Urinary bladder (tissue), 4 donors: Measurements from ENCODE around the gene GNG7. TPM values are rescaled to one million over a fixed set of nuclear protein-coding genes. Genes with fewer than 3 reads are reported as not detected.
"Not testable (repeated sequence)": the region's sequence is repeated elsewhere in the genome, so short reads cannot be mapped to it uniquely, and the experiment has no call there.

ENCODE experiments used
- DNase-seq: peaks from one replicate; pipeline ENCODE4 v3.0.0-alpha.2; 2015; ENCODE audit errors: extremely low spot score
- H3K27ac ChIP-seq: one replicate; pipeline ENCODE4 v1.5.1; 2013; ENCODE audit warnings: low read depth, mild to moderate bottlenecking, moderate library complexity
- H3K36me3 ChIP-seq: one replicate; pipeline ENCODE4 v1.6.1; 2013; ENCODE audit warnings: mild to moderate bottlenecking, moderate library complexity; ENCODE audit not compliant: insufficient read depth
- H3K4me1 ChIP-seq: one replicate; pipeline ENCODE4 v1.6.1; 2013; ENCODE audit warnings: mild to moderate bottlenecking, moderate library complexity; ENCODE audit not compliant: insufficient read depth
- H3K4me3 ChIP-seq: one replicate; pipeline ENCODE4 v1.5.1; 2013; ENCODE audit warnings: low read depth, low read length
- WGBS: extraction: QIAGEN DNeasy Blood & Tissue Kit; methylation state at CpG from one replicate; pipeline ENCODE4 v1.1.7; 2013; 5-methylcytosine and 5-hydroxymethylcytosine counted together
- polyA plus RNA-seq: library from polyadenylated mRNA; stranded (reverse); fragments of 200-250 nt; gene quantifications from one replicate; pipeline ENCODE4 v1.2.3, GENCODE V29; 2013
- total RNA-seq: library from RNA; depleted of rRNA; stranded (reverse); fragments of >200 nt; gene quantifications from one replicate; pipeline ENCODE4 v1.2.3, GENCODE V29; 2014
- donor health status: healthy with polysubstance abuse.
- donor health status: healthy.

The GNG7 gene
- total and polyA plus RNA-seq, 2 donors, result 2.8 to 13.9 TPM

DNA sequence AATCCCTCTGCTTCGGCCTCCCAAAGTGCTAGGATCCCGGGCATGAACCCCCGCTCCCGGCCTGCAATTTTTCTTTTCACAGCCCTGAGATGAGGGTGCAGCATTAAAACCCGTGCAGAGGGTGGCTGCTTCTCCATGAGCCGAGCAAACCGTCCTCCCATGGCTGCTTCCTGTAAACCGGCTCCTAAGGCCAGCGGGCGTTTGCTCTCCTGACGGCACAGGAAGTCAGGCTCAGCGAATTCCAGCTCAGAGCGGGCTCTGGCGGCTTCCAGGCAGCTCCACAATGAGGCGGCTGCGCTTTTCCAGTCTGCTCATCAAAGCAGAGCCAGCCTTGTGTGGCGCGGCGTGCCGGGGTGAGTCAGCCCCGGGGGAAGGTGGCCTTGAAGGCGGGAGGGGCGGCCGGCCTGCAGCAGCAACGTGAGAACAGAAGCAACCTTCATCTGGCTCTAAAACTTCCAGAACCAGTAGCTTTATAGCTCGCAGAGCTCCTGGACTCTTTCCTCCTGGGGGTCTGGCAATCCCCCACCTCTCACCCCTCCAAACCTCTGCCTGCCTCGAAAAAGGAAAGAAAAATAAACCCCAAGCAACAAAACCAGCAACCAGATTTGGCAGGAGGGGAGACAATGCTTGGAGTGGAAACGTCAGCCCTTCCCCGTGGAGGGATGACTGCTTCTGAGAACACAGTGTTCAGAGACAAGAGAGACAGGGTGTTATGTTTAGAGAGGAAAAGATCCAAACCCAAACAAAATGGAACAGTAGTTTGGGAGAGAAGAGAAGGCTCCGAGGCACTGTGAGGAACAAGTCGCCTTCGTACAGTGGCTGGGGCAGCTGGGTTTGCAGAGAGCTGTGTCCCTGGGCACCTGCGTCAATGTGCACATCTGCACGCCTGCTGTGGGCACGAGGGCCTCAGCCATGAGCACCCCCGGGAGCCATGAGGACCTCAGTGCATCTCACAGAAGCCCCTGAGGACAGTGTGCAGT, 158.7 kb downstream of the GNG7 start:
- 11% methylated on average over 36 of the region's 36 CpGs for WGBS
- H3K4me3 ChIP-seq, result no peak overlapping the region

DNA sequence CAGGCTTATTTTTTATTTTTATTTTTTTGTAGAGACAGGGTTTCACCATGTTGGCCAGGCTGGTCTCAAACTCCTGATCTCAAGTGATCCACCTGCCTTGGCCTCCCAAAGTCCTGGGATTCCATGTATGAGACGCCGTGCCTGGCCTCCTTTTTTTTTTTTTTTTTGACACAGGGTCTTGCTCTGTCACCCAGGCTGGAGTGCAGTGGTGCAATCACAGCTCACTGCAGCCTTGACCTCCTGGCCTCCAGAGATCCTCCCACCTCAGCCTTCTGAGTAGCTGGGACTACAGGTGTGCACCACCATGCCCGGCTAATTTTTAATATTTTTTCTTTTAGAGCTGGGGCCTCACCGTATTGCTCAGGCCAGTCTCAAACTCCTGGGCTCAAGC, 159.4 kb downstream of the GNG7 start:
- not testable (repeated sequence) for H3K27ac ChIP-seq, H3K36me3 ChIP-seq, DNase-seq, H3K4me1 ChIP-seq, H3K4me3 ChIP-seq
- 30% methylated on average over 4 of the region's 4 CpGs for WGBS

More for the DNA sequence above, 158.7 kb downstream of the GNG7 start:
- H3K27ac ChIP-seq, result peak overlapping the region; percentile 66
- peak; percentile 81 for DNase-seq
- no peaks in the 10 kb centered on the region for H3K4me1 ChIP-seq
- H3K36me3 ChIP-seq, result no peaks in the 10 kb centered on the region

DNA sequence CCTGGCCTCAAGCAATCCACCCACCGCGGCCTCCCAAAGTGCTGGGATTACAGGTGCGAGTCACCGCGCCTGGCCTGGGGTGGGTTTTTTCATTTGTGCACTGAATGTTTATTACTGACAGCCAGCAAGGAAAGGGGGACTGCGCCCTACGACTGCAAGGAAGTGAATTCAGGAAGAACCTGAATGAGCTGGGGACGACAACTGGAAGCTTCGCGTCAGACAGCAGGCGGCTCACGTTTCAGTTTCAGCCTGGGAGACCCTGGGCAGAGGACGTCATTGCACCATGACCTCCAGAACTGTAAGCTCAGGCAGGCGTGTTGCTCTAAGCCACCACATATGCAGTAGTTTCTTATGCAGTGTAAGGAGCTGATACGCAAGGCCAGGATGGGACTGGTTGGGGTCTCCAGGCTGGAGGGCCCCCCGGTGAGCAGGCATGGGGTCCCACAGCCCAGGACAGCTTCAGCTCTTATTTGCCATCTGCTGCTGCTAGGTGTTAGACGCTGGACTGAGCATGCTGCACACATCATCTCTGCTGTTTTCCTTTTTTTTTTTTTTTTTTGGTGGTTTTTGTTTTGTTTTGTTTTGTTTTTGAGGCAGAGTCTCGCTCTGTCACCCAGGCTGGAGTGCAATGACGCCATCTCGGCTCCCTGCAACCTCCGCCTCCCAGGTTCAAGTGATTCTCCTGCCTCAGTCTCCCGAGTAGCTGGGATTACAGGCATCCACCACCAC, 160.0 kb downstream of the GNG7 start:
- Histone ChIP-seq H3K36me3 (no peaks in the 10 kb centered on the region), H3K4me3 (no peak overlapping the region), H3K27ac (no peak overlapping the region), H3K4me1 (no peaks in the 10 kb centered on the region)
- DNase-seq, result no peak
- WGBS, result 74% methylated on average over 22 of the region's 22 CpGs

DNA sequence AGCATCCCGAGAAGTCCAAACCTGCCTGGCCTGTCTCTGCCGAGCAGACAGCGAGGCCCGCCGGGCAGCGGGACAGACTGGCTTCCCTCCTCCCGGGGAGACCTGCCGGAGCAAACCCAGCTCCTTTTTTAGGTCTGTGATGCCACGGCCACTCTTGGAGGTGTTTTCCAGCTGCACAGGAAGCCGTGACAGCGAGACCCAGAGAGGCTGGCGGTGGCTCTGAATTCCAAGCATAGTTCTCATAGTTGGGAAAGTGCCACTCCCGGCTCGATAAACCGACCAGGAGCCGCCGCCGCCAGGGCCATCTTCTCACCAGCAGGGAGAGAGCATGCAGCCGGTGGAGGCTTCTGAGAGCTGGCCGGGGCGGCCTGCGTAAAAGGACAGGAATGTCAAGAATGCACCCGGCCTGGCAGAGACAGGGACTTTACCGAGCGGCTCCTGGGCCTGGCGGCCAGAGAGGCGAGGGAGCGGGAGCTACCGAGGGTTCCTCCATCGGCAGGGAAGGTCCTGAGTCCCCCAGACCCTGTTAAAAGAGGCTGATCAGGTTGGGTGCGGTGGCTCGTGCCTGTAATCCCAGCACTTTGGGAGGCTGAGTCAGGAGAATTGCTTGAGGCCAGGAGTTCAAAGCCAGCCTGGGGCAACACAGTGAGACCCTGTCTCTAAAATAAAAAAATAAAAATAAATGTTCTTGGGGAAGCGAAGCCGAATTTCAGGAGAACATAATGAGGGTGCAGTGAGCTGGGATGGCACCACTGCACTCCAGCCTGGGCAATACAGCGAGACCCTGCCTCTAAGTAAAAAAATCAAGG, 161.6 kb downstream of the GNG7 start:
- Histone ChIP-seq H3K4me1 (no peaks in the 10 kb centered on the region), H3K4me3 (no peak overlapping the region), H3K36me3 (no peaks in the 10 kb centered on the region), H3K27ac (peak overlapping the region; percentile 27)
- peak; percentile 72 for DNase-seq
- WGBS, result 21% methylated on average over 35 of the region's 35 CpGs

DNA sequence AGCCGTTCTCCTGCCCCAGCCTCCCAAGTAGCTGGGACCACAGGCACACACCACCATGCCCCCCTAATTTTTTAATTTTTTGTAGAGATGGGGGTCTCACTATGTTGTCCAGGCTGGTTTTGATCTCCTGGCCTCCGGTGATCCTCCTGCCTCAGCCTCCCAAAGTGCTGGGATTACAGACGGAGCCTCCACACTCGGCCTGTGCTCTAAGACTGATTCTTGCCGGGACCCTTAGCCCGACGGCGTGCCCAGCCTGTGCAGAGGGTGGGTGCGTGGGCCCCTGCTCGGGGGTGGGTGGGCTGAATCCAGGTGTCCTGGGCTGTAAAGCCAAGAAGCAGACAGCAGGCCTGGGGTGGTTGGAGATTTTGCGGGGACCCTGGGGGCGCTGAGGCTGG, 162.2 kb downstream of the GNG7 start:
- Histone ChIP-seq H3K27ac (peak overlapping the region; percentile 27), H3K4me1 (no peaks in the 10 kb centered on the region), H3K36me3 (no peaks in the 10 kb centered on the region), H3K4me3 (no peak overlapping the region)
- no peak for DNase-seq
- WGBS, result 73% methylated on average over 12 of the region's 12 CpGs

DNA sequence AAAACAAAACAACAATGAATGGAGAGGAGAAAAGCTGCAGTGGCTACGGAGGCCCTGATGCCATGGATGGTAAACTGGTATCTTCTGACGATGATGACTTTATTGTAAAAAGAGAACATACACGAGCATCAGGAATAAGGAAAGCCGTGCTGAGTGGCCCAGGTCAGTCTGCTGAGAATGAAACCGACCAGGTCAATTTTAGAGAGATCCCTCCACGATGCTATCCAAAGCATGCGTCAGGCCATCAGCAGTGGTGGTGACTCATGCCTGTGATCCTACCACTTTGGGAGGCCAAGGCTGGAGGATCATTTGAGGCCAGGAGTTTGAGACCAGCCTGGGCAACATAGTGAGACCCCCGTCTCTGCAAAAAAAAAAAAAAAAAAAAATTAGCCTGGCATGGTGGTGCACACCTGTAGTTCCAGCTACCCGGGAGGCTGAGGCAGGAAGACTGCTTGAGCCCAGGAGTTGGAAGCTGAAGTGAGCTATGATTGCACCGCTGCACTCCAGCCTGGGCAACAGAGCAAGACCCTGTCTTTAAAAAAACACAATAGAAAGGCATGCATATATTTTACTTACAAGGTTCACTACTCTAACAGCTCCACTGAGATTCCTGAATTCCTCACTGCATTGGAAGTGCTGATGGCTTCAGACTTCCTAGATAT, 164.3 kb downstream of the GNG7 start:
- H3K36me3 ChIP-seq, result no peaks in the 10 kb centered on the region
- 89% methylated on average over 10 of the region's 10 CpGs for WGBS
- no peaks in the 10 kb centered on the region for H3K4me1 ChIP-seq
- H3K27ac ChIP-seq, result no peak overlapping the region
- no peak for DNase-seq
- no peak overlapping the region for H3K4me3 ChIP-seq

DNA sequence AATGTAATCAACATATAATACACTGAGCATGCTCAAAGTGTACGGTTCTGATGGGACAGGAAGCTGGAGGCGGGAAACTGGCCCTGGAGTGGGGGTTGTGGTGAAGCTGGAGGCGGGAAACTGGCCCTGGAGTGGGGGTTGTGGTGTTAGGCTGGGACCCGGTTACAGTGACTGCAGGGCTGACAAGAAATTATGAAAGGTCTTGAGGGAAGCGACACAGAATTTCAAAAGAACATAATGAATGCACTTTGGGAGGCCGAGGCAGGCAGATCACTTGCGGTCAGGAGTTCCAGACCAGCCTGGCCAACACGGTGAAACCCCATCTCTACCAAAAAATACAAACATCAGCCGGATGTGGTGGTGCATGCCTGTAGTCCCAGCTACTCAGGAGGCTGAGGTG, 164.9 kb downstream of the GNG7 start:
- H3K27ac ChIP-seq, H3K36me3 ChIP-seq, H3K4me3 ChIP-seq, H3K4me1 ChIP-seq, DNase-seq: not testable (repeated sequence)
- WGBS, result 85% methylated on average over 9 of the region's 9 CpGs

DNA sequence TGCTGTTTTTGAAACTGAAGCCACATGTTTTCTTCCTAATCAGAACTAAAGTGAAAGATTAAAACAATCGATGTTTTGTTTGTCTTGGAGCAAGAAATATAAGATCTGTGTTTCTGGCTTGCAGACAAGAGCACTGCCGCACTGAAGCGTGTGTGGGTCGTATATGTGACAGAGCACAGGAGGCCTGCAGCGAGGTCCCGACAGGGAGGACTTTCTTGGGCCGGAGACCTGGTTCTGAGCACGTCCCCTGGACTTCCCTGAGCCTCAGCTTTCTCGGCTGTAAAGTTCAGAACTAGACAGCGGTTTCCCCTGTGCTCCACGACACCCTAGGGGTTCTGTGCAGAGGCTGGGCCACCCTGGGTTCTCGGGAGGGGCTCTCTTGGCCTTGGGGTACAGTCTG, 166.0 kb downstream of the GNG7 start:
- H3K4me3 ChIP-seq, result no peak overlapping the region

DNA sequence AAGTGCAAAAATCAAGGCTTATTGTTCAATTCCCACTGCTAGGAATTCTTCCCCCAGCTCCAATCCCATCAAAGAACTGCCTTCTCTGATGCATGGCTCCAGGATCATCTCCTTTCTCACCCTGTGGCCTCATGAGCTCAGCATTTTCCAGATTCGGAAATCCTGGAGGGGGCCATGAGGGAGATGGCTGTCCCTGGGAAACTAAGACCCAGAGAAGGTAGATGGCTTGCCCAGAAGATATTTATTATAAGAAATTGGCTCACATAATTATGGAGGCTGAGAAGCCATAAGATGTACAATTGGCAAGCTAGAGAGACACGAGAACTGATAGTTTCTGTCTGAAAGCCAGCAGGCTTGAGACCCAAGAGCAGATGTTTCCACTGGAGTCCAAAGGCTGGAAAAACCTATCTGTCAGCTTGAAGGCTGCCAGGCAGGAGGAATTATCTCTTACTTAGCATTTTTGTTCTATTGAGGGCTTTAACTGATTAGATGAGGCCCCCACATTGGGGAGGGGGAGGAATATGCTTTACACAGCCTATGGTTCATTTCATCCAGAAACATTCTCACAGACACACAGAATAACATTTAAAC, 168.0 kb downstream of the GNG7 start:
- H3K27ac ChIP-seq, result no peak overlapping the region
- no peaks in the 10 kb centered on the region for H3K4me1 ChIP-seq
- DNase-seq, result no peak
- 75% methylated on average over 2 of the region's 2 CpGs for WGBS
- H3K36me3 ChIP-seq, result no peaks in the 10 kb centered on the region
- no peak overlapping the region for H3K4me3 ChIP-seq

More for the DNA sequence above, 166.0 kb downstream of the GNG7 start:
- 64% methylated on average over 12 of the region's 12 CpGs for WGBS
- H3K36me3 ChIP-seq, result no peaks in the 10 kb centered on the region
- no peak for DNase-seq
- no peak overlapping the region for H3K27ac ChIP-seq
- H3K4me1 ChIP-seq, result no peaks in the 10 kb centered on the region

DNA sequence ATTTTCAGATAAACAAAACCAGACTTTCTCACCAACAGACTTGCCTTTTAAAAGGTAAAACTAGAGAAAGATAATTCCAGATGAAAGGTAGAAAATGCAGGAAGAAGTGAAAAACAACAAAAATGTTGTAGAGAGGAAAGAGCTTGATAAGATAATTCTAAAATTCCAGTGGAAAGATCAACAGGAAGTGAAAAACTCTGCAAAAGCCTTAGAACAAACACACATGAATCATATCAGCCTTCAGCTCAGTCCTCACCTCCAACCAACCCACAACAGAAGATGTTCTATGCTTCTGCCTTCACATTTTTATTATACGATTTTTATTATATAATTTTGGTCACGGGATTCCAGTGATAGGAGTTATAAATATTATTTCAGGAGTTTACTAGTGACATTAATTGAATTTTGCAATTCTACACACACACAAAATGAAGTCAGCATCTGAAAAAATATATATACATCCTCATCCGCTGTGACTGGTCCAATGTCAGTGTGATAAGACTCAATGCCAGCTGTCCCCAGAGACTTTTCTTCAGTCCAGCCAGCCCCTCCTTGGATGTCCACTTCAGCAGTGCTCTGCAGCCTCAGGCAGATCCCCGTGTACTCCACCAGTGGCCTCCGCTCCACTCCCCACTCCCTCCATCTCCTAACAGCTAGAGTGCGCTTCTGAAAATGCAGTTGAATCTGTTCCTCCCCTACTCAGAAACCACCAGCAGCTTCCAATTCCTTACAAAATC, 168.6 kb downstream of the GNG7 start:
- H3K4me3 ChIP-seq, result no peak overlapping the region
- no peaks in the 10 kb centered on the region for H3K4me1 ChIP-seq
- 73% methylated on average over 6 of the region's 6 CpGs for WGBS
- no peak for DNase-seq
- no peak overlapping the region for H3K27ac ChIP-seq
- H3K36me3 ChIP-seq, result no peaks in the 10 kb centered on the region

DNA sequence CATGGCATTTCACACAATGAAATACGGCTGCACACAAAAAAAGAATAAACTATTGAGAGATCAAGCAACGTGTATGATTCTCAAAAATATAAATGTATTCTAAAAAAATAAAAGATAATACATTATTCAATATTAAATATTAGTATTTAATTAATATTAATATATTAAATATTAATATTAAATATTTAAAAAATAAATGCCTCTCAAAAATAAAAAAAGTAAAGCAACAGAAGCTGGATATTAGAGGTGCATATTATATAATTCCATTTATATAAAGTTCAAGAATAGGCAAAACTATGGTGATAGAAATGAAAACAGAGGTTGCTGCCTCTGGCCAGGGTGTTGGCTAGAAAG, 169.4 kb downstream of the GNG7 start:
- Histone ChIP-seq H3K4me3 (no peak overlapping the region), H3K4me1 (no peaks in the 10 kb centered on the region), H3K27ac (no peak overlapping the region), H3K36me3 (no peaks in the 10 kb centered on the region)
- WGBS, result 41% methylated on average over 2 of the region's 2 CpGs
- no peak for DNase-seq

DNA sequence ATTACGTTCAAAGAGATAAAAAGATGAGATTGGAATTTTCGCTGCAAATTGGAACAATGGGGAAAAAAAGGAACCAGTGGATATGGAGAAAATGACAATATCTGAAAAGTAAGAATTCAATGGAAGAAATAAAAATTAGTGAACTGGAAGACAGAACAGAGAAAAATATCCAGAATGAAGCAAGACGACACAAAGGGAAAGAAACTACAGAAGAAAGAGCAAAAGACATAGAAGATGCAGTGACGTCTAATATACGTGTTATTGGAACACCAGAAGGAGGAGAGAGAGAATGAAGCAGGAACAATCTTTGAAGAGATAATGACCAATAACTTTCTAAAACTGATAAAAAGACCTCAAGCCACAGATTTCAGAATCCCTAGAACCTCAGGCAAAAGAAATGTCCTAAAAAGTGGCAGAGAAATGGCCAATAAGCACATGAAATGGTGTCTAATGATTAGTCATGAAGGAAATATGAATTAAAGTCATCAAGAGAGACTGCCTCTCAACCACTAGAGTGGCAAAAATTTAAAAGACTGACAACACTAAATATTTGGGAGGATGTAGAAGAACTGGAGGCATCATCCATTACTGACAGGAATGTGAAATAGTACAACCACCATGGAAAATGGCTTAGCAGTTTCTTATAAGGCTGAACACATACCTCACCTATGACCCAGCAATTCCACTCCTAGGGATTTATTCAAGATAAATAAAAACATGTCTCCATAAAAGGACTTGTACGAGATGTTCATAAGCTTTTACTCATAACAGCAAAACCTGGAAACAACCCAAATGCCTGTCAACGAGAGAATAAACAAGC, 170.0 kb downstream of the GNG7 start:
- 81% methylated on average over 7 of the region's 7 CpGs for WGBS
- no peak for DNase-seq
- Histone ChIP-seq H3K36me3 (no peaks in the 10 kb centered on the region), H3K4me3 (no peak overlapping the region), H3K27ac (no peak overlapping the region), H3K4me1 (no peaks in the 10 kb centered on the region)
